NCI-H2171 treated with DMSO at 0.1 percent for 48 hours (cell line): Measurements from ENCODE around the gene LIX1L.

Experiments used
- DNase-seq: peaks from one replicate; lab custom pipeline; 2025; lab: John Stamatoyannopoulos, UW

LIX1L gene

DNA sequence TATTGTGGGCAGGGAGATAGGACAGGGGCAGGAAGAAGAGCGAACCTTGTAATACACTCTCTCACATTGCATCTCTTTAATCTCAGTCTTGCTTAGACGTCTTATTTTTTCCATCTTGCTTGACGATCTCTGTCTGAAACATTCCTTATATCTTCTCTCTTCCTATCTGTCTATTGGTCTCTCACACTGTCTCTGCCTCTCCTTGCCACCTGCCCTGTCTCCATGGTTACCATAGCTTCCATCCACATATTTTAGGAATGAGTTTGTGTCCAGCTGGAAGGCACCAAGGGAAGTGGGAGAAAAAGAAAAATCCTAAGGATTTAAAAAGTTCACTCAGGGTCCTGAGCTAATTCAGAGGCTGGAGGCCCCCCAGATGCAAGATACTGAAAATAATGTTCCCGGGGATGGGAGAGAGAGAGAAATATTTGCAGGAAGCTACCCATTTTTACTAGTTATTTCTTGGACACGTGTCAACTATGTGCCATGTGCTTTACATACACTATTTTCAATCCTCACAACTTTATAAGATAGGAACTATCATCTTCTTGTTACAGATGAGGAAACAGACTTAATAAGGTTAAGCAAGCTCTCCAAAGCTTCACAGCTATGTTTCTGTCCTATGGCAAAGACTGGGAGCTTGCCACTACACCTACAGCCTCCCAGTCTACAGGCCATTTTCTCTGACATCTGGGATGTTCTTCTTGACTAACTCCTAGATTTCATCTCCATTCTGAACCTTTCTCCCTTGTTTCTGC, 5.6 kb upstream of the LIX1L start:
- no peak for DNase-seq

DNA sequence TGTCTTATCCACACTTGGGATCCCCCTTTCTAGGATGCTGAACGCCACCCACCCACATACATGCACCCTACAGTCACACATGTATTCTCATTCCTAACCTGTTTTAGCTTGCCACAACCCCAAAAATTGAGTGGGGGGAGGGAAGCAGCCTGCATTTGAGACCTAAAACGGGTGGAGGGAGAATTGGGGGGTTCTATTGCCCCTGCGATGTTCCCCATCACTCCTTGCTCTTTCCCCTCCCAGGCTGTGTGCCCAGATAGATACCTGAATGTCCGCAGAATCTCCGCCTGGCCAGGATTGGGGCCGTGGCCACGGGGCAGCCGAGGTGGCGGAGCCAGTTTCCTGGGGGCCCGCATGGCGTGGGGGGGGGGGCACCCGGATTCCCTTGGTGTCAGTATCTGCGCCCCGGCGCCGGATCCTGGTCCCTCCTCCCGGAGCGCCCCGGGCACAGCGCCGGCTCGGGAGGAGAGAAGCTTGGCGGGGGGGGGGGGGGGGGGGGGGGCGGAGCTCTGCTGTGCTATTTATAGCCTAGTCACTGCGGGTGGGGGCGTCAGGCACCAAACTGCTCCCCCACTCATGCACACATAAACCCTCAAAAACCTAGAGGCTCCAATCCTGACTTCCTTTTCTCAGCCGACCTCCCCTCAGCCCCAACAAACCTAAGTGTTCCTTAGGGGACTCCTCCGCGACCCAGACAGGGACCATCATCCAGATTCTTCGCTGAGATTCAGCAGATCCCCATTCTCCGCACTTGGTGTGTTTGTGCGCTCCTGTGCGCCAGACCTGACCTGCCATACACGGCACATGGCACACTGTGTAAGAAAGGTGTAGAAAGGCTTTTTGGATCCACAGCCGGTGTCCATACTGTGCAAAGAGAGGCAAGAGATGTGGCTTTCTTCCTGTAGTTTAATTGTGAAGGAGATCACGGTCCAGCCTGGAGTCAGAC, 4.6 kb upstream of the LIX1L start:
- DNase-seq, result no peak

- DNase-seq, result no peak
Observed at GRCh38 chr1:145961425-145962156, 3.8 kb upstream of the LIX1L start.

DNA sequence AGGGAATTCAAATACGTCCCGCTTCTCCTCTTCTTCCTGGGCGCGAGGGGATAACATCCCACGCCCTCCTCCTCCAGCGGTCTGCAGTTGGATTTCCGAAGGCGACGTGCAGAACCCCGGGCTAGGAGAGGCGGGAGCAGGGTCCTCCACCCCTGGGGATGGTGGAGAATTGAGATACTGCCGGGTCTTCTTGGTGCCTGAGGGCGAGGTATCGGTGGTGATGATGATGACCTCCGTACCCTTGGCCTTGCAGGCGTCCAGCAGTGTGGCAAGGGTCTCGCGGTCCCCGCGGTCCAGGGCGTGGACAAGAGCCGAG, 3.2 kb upstream of the LIX1L start:
- no peak for DNase-seq

DNA sequence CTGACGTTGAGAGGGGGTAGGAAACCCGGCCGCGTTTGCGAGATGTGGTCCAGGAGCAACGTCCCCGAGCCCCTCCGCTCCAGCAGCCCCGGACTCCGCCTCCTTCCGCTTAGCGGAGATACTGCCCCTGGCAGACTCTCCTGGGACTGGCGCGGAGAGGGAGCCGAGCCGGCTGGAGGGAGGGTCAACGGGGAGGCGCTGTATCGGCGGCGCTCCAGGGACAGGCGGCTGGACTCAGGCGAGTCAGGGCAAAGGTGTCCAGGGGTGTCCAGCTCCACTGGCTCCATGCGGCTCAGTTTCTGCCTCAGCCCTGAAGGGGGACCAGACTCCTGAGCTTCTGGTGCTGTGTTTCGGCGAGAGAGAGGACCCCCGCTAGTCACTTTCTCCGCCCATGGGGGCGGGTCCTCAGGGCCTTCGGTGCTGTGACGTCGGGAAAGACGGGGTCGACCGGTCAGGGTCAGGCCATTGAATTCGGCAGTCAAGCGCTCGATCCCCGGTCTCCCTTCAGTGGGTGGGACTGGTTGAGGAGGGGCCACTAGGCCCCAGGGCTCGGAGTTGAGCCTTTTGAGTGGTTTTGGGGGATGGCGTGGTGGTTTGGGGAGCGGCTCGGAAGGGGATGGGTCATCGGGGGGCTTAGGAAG, 2.8 kb upstream of the LIX1L start:
- DNase-seq, result peak; percentile 73

DNA sequence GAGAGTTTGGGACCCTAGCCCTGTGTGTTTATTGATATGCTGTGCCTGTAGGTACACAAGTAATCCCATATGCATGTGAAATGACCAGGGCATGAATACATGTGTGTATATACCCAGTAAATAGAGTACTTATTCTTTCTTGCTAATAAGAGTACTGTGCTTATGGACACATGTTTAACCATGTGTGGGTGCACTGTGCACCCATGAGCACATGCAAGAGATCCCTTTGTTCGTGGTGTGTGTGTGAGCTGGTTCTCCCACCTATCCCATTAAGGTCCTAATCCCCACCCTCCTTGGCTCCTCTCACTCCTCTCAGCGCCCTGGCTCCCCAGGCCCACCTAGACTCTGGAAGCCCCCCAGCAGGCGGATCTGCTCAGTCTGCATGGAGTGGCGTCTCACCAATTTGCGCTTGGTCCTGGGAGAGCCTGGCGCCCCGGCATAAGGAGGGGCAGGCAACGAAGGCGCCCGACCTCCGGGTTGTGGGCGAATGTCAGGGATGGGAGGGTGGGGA, 2.2 kb upstream of the LIX1L start:
- DNase-seq, result no peak

GRCh38 chr1:145959333-145959732, 1.5 kb upstream of the LIX1L start:
- DNase-seq, result no peak

DNA sequence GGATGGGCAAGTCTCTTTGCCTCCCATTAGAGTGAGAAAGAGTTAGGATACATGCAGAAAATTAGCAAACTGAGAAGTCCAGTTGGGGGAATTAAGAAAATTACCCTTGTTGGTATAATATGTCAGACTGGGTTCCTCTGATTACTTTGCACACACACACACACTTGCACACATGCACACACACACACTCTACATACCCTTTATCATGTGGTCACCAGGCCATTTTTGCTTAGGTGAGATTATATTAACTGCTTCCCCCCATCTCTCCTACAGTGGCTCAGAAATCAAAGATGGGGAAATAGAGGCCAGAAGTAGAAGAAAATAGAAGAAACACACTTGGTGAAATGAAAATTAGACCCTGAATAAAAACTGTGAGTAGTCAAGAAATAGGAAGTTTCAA, 917 bp upstream of the LIX1L start:
- DNase-seq, result no peak

DNA sequence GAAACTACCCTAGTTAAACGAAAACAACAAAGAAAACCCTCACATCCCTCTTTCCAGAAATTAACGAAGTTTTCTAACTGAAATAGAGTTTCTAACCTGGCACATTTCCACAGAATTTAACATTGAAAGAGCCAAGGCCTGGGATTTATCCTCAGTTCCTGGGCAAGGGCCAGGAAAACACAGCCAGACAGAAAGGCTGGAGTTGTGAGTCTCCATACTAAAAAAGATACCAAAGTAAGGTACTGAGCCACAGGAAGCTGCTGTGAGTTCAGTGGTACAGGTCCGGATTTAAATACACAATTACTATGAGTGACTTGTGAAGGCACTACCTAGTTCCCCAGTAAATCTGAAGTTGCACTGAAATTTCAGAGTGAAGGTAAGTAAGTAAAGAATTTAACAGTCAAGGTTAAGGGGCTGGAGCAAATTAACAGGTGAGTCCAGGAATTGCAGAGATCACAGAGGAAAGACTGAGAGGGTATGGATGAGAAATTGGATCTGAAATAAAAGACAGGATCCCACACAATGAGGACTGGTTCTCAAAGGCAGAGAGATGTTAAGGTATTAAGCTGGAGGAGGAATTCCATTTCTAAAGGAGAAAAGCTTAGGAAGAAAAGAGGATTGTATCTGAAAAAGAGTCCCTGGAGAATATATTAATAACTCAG, 905 bp downstream of the LIX1L start:
- DNase-seq, result no peak

- no peak for DNase-seq
Observed at GRCh38 chr1:145956361-145956760, 1.5 kb downstream of the LIX1L start.

DNA sequence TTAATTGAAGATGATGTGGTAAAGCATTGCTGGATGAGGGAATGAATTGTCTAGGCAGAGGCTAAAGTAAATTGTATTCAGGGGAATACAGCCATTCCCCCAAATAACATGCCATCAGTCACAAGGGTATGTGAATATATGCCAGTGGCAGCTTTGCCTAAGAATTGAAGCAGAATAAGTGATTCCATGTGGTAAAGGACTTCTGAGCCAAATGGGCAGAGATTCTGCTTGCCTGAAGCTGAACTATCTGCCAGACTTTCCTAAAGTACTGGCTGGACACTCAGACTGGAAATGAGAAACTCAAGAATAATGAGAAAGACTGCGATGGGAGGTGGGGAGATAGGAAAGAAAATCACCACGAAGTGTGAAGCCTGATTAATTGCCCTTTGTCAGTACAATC, 2.4 kb downstream of the LIX1L start:
- DNase-seq, result no peak

GRCh38 chr1:145953861-145954260, 4.0 kb downstream of the LIX1L start:
- DNase-seq, result no peak

DNA sequence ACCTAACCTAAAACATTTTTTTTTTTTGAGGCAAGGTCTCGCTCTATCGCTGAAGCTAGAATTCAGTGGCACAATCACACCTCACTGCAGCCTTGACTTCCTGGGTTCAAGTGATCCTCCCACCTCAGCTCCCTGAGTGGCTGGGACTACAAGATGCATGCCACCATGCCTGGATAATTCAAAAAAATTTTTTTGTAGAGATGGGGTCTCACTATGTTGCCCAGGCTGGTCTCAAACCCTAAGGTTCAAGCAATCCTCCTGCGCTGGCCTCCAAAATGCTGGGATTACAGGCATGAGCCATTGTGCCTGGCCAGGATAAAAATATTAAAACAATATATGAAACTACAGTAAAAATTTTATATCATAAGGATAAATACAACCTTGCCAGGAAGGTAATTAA, 4.9 kb downstream of the LIX1L start:
- DNase-seq, result no peak

- no peak for DNase-seq
Observed at GRCh38 chr1:145951526-145951925, 6.3 kb downstream of the LIX1L start.

DNA sequence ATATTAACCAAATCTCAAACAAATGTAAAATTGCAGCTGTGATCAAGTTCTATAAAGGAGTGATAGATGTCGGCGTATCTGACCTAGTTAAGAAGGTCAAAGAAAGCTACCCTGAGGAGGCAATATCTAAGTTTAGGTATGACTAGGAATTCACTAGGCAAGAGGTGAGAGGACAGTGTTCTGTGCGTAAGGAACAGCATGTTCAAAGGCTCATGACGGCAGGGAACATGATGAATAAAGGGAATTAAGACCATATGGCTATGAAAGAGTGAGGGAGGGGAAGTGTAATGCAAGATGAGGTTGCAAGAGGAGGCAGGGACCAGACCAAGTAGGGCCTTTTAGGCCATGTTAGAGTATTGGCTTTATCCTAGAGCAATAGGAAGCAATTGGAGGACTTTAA, 8.6 kb downstream of the LIX1L start:
- DNase-seq, result peak; percentile 22

DNA sequence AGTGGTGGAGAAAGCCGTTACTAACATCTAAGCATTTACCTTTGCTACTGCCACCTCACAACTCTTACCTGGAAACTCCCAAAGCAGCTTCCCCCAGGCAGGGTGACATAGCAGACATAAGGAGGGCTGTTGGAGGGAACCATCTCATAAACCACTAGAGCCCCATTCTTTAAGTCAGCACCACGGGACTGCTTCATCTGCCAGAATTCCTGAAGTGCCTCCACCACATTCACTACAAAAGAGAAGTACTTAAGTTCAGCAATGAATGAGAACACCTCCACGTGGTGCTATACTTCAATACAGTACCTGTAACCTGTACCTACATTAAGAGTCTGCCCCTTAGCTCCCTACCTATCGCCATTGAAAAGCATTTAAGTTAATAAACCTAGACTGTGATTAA, 10.3 kb downstream of the LIX1L start:
- DNase-seq, result no peak

DNA sequence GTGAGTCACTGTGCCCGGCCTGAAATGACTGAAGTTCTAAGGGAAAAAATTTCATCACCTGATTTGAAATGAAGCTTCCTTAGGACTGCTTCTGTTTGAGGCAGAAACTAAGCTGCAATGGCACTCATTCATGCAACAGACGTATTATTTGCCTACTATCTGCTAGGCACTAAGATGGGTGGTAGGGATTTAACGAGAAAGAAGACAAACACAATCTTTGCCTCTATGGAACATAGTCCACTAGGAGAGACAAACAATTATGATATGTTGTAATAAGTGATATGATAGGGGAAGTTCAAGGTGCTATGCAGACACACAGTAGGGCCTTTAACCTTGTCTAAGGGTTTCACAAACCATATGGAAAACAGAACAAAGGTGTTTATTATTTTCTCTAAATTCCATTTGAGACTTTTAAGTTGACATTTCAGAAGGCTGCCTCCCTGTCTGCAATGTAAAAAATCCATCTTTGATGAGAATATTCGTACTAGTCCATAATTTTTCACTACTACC, 11.3 kb downstream of the LIX1L start:
- no peak for DNase-seq

GRCh38 chr1:145944532-145944931, 13.3 kb downstream of the LIX1L start:
- DNase-seq, result no peak

DNA sequence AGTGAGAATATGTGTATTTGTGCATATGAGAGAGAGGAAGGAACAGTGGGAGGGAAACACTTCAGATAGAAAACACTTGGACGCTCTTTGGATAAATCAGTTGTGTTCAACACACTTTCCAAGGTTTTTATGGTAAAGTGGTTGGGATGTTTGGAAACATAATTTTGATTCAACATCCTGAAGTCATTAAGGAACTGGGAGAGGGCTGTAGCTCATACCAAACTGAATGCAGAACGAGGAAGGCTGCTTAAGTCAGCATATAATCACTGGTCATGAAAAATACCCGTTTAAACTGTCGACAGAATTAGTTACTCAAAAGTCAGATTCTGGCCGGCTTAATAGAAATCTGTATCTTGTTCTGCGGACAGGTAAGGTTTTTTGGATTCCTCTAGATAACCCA, 14.9 kb downstream of the LIX1L start:
- DNase-seq, result no peak

- DNase-seq, result no peak
Observed at GRCh38 chr1:145942405-145942804, 15.4 kb downstream of the LIX1L start.

- DNase-seq, result no peak
Observed at GRCh38 chr1:145937436-145937835, 20.4 kb downstream of the LIX1L start.
